Transverse colon (tissue), 4 donors: ENCODE results near the gene NRSN1. TPM values are rescaled to one million over a fixed set of nuclear protein-coding genes. Genes with fewer than 3 reads are reported as not detected.

Experiments used
- DNase-seq: peaks from one replicate; pipeline ENCODE4 v3.0.0-alpha.2; 2019
- H3K27ac ChIP-seq, 4 donors: fragments of 200-600 bp; sonication (generic); 2 replicates each; pipeline ENCODE4 v1.5.1; 2016 to 2018; ENCODE audit warnings: inconsistent platforms in 4 of 4
- H3K27me3 ChIP-seq: fragments of 200-600 bp; sonication (generic); 2 replicates; pipeline ENCODE4 v1.5.1; 2017; ENCODE audit warnings: inconsistent platforms
- H3K36me3 ChIP-seq, 4 donors: fragments of 200-600 bp; sonication (generic); 2 replicates each; pipeline ENCODE4 v1.5.1; 2017 to 2019; ENCODE audit warnings: inconsistent platforms in 4 of 4
- H3K4me1 ChIP-seq, 4 donors: fragments of 200-600 bp; sonication (generic); 2 replicates each; pipeline ENCODE4 v1.5.1; 2017 to 2020; ENCODE audit warnings: inconsistent platforms in 4 of 4
- H3K4me3 ChIP-seq, 4 donors: fragments of 200-600 bp; sonication (generic); 1 replicate in 1 of 4; 2 replicates in 3 of 4; pipeline versions ENCODE4 v1.5.1 to v1.6.1; 2017 to 2019; ENCODE audit warnings: inconsistent platforms in 4 of 4
- H3K9me3 ChIP-seq, 2 donors: fragments of 200-600 bp; sonication (generic); 2 replicates each; pipeline ENCODE4 v1.5.1; 2017 to 2019; ENCODE audit warnings: inconsistent platforms in 2 of 2
- CTCF ChIP-seq, 5 experiments: fragments of 200-600 bp in 3 of 5; fragments of 450-650 bp in 2 of 5; sonication (generic) in 3 of 5; IDR thresholded peaks; 1 replicate in 2 of 5; 2 replicates in 3 of 5; pipeline ENCODE4 v1.5.1; 2016 to 2017; ENCODE audit warnings: antibody characterized with exemption in 5 of 5, inconsistent platforms in 3 of 5, mild to moderate bottlenecking in 2 of 5, moderate library complexity in 1 of 5
- EP300 ChIP-seq: sonication (generic); formaldehyde crosslinking; IDR thresholded peaks from one replicate; pipeline ENCODE4 v1.6.1; 2017; ENCODE audit warnings: antibody characterized with exemption, low read depth
- POLR2A ChIP-seq: fragments of 450-650 bp; IDR thresholded peaks from one replicate; pipeline ENCODE4 v1.6.1; 2016; ENCODE audit warnings: antibody characterized with exemption, mild to moderate bottlenecking, moderate library complexity
- POLR2AphosphoS5 ChIP-seq, 3 donors: sonication (generic); formaldehyde crosslinking; IDR thresholded peaks; one replicate each; pipeline ENCODE4 v1.6.1; 2016; ENCODE audit warnings: antibody characterized with exemption in 3 of 3
- WGBS, 2 donors: methylation state at CpG; one replicate each; pipeline ENCODE4 v1.1.5; 2018; ENCODE audit warnings: low coverage in 1 of 2; 5-methylcytosine and 5-hydroxymethylcytosine counted together
- in situ Hi-C, 4 donors: fragments of 200-750 bp; cut with MboI; loops; one replicate each; pipeline versions ENCODE4 v1.15.0 to v1.15.1; 2017; ENCODE audit warnings: low sequenced_read_pairs in 3 of 4, low pct_ligation_motif_present in 1 of 4, low pct_unique_long_range_greater_than_20kb in 1 of 4
- intact Hi-C: fragments of 100-400 bp; cut with DNase I; formaldehyde crosslinking; loops from one replicate; pipeline ENCODE4 v1.15.1; 2023; ENCODE audit warnings: low total_unique reads
- small RNA-seq, 4 donors: library from RNA; depleted of rRNA; stranded (forward); fragments of <200 nt; gene quantifications; one replicate each; pipeline ENCODE3, GENCODE V24; 2016
- total RNA-seq, 4 donors: library from RNA; depleted of rRNA; stranded (reverse); fragments of >200 nt; gene quantifications; one replicate each; pipeline ENCODE4 v1.1.0, GENCODE V29; 2016

Gene NRSN1
- total RNA-seq, 4 donors from 2014 or later: 0.16 to 0.68 TPM; not detected in 2

- intact Hi-C loops (no loop called here), in situ Hi-C loops (no loop called here)
- no peak for DNase-seq
- TF ChIP-seq POLR2AphosphoS5 (IDR thresholded peaks at IDR 0.05) (no peak), EP300 (no peak), CTCF (IDR thresholded peaks at IDR 0.05) (no peak), POLR2A (no peak)
- no peaks in the 10 kb centered on the region for H3K4me1 ChIP-seq
- no peaks in the 10 kb centered on the region for H3K36me3 ChIP-seq
- no peaks in the 10 kb centered on the region for H3K27me3 ChIP-seq
- H3K27ac ChIP-seq: no peak overlapping the region
- no peaks in the 10 kb centered on the region for H3K9me3 ChIP-seq
- no peak overlapping the region for H3K4me3 ChIP-seq
These were observed 67.3 kb downstream of the NRSN1 start for GRCh38 chr6:24193364-24193763.

GRCh38 chr6:24194978-24195700, 69.1 kb downstream of the NRSN1 start:
- no peak overlapping the region for H3K27ac ChIP-seq
- no peak overlapping the region for H3K4me3 ChIP-seq
- intact Hi-C loops (no loop called here), in situ Hi-C loops (no loop called here)
- TF ChIP-seq POLR2AphosphoS5 (IDR thresholded peaks at IDR 0.05) (no peak), POLR2A (no peak), CTCF (IDR thresholded peaks at IDR 0.05) (no peak), EP300 (no peak)
- no peaks in the 10 kb centered on the region for H3K27me3 ChIP-seq
- DNase-seq: no peak
- 83 to 100% methylated on average over 2 of the region's 2 CpGs for WGBS, 2 donors
- H3K4me1 ChIP-seq: no peaks in the 10 kb centered on the region
- no peaks in the 10 kb centered on the region for H3K9me3 ChIP-seq
- H3K36me3 ChIP-seq: no peaks in the 10 kb centered on the region

- no peaks in the 10 kb centered on the region for H3K27me3 ChIP-seq
- WGBS, 2 donors: 92 to 100% methylated on average over 2 to 3 of the region's 3 CpGs
- no peak overlapping the region for H3K4me3 ChIP-seq
- no peak for TF ChIP-seq CTCF (IDR thresholded peaks at IDR 0.05)
- no peak for TF ChIP-seq POLR2A
- no peak overlapping the region for H3K27ac ChIP-seq
- no peaks in the 10 kb centered on the region for H3K9me3 ChIP-seq
- no peaks in the 10 kb centered on the region for H3K4me1 ChIP-seq
- no peaks in the 10 kb centered on the region for H3K36me3 ChIP-seq
- in situ Hi-C loops (no loop called here), intact Hi-C loops (no loop called here)
- no peak for DNase-seq
These were observed 70.0 kb downstream of the NRSN1 start for GRCh38 chr6:24195836-24196597.

Small RNAs within 50 kb of the gene (small RNA-seq; reads per million reads assigned to genes)
- gene RF00218: 0 reads per million in 4 donors

Other genes starting within 250 kb of the NRSN1 start
- 1 to 10 TPM in 2 of 4 donors, under 1 TPM in 1, not detected in 1; 0.64 to 1.6 (median 1.2) TPM for gene DCDC2, start 231.8 kb downstream of the NRSN1 start, total RNA-seq